ENCODE data around the gene PRR23E. TPM values are rescaled to one million over a fixed set of nuclear protein-coding genes. Genes with fewer than 3 reads are reported as not detected.

PRR23E gene
- total and polyA plus RNA-seq, 4 donors: not detected

GRCh38 chr3:127212711-127213110 lies 19.8 kb downstream of the PRR23E start:
- Histone ChIP-seq H3K27ac (ENCODE audit: low read depth in 1 of 2, low read length in 1 of 2) (no peak overlapping the region), H3K4me1 (ENCODE audit: control insufficient read depth in 5 of 5, insufficient read depth in 5 of 5, low read length in 5 of 5) (peaks cover 0 to 3% (median 0%) of the 10 kb centered on the region in 5 donors), H3K36me3 (ENCODE audit: control insufficient read depth in 4 of 4, insufficient read depth in 4 of 4, low read length in 4 of 4) (no peaks in the 10 kb centered on the region), H3K27me3 (ENCODE audit: control insufficient read depth in 3 of 3, insufficient read depth in 3 of 3, low read length in 2 of 3) (peaks cover 0 to 24% (median 0%) of the 10 kb centered on the region in 3 donors), H3K4me3 (no peak overlapping the region), H3K9me3 (ENCODE audit: control insufficient read depth in 4 of 4, insufficient read depth in 3 of 4, low read length in 3 of 4) (no peaks in the 10 kb centered on the region), H3K9ac (ENCODE audit: insufficient read depth in 1 of 2, low read length in 2 of 2) (no peak overlapping the region)
- ATAC-seq (ENCODE audit: insufficient read depth, low FRiP score) (no peak), DNase-seq (no peak)
- WGBS, 2 donors: 85 to 87% methylated on average over 5 of the region's 5 CpGs
- no peak for TF ChIP-seq CTCF (IDR thresholded peaks at IDR 0.05; ENCODE audit: control extremely low read depth, extremely low read depth)

GRCh38 chr3:127213381-127213918 lies 20.5 kb downstream of the PRR23E start:
- WGBS, 2 donors: 76% methylated on average over 4 of the region's 4 CpGs
- no peak overlapping the region for H3K4me3 ChIP-seq
- no peak for TF ChIP-seq CTCF (IDR thresholded peaks at IDR 0.05; ENCODE audit: control extremely low read depth, extremely low read depth)
- ATAC-seq (ENCODE audit: insufficient read depth, low FRiP score): no peak
- peaks cover 0 to 3% (median 0%) of the 10 kb centered on the region in 5 donors for H3K4me1 ChIP-seq (ENCODE audit: control insufficient read depth in 5 of 5, insufficient read depth in 5 of 5, low read length in 5 of 5)
- no peak overlapping the region for H3K9ac ChIP-seq (ENCODE audit: insufficient read depth in 1 of 2, low read length in 2 of 2)
- H3K36me3 ChIP-seq (ENCODE audit: control insufficient read depth in 4 of 4, insufficient read depth in 4 of 4, low read length in 4 of 4): no peaks in the 10 kb centered on the region
- H3K27ac ChIP-seq (ENCODE audit: low read depth in 1 of 2, low read length in 1 of 2): no peak overlapping the region
- peaks cover 0 to 30% (median 0%) of the 10 kb centered on the region in 3 donors for H3K27me3 ChIP-seq (ENCODE audit: control insufficient read depth in 3 of 3, insufficient read depth in 3 of 3, low read length in 2 of 3)
- H3K9me3 ChIP-seq (ENCODE audit: control insufficient read depth in 4 of 4, insufficient read depth in 3 of 4, low read length in 3 of 4): no peaks in the 10 kb centered on the region
- DNase-seq: no peak

GRCh38 chr3:127214975-127215374 lies 22.0 kb downstream of the PRR23E start:
- 8 to 26% methylated on average over 3 of the region's 3 CpGs for WGBS, 2 donors
- H3K4me1 ChIP-seq (ENCODE audit: control insufficient read depth in 5 of 5, insufficient read depth in 5 of 5, low read length in 5 of 5): peaks cover 0 to 3% (median 0%) of the 10 kb centered on the region in 5 donors
- no peaks in the 10 kb centered on the region for H3K36me3 ChIP-seq (ENCODE audit: control insufficient read depth in 4 of 4, insufficient read depth in 4 of 4, low read length in 4 of 4)
- DNase-seq (no peak), ATAC-seq (ENCODE audit: insufficient read depth, low FRiP score) (no peak)
- no peak overlapping the region for H3K27ac ChIP-seq (ENCODE audit: low read depth in 1 of 2, low read length in 1 of 2)
- H3K9me3 ChIP-seq (ENCODE audit: control insufficient read depth in 4 of 4, insufficient read depth in 3 of 4, low read length in 3 of 4): no peaks in the 10 kb centered on the region
- H3K27me3 ChIP-seq (ENCODE audit: control insufficient read depth in 3 of 3, insufficient read depth in 3 of 3, low read length in 2 of 3): peaks cover 0 to 35% (median 0%) of the 10 kb centered on the region in 3 donors
- no peak for TF ChIP-seq CTCF (IDR thresholded peaks at IDR 0.05; ENCODE audit: control extremely low read depth, extremely low read depth)
- H3K9ac ChIP-seq (ENCODE audit: insufficient read depth in 1 of 2, low read length in 2 of 2): no peak overlapping the region
- H3K4me3 ChIP-seq: no peak overlapping the region
